ENCODE measurements around the gene KDM4F. TPM values are rescaled to one million over a fixed set of nuclear protein-coding genes. Genes with fewer than 3 reads are reported as not detected.

Gene KDM4F
- total RNA-seq, 3 donors from 2014 or later = not detected

DNA sequence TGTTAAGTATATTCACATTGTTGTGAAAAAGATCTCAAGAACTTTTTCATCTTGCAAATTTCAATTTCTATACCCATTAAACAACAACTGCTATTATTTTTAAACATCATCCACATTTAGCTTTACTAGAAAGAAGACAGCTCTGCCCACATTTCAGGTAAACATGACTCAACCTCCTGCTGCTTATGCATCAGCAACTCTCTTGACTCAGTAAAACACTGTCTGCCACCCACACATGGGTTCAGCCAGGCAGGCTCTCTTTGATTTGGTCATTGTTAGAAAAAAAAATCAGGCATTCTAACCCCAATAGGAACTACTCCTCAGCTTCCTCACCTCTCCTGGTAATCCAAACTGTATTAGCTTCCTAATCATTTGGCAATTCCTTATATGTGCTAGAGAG lies 35.3 kb downstream of the KDM4F start:
- H3K36me3 ChIP-seq = no peaks in the 10 kb centered on the region
- no peaks in the 10 kb centered on the region for H3K27me3 ChIP-seq
- no peak overlapping the region for H3K27ac ChIP-seq
- DNase-seq (ENCODE audit: low spot score in 2 of 2) = no peak
- H3K9me3 ChIP-seq = no peaks in the 10 kb centered on the region
- H3K4me3 ChIP-seq = no peak overlapping the region
- no peaks in the 10 kb centered on the region for H3K4me1 ChIP-seq
- TF ChIP-seq POLR2AphosphoS5 (IDR thresholded peaks at IDR 0.05) = no peak
- TF ChIP-seq POLR2A (IDR thresholded peaks at IDR 0.05) = no peak
- TF ChIP-seq, protein P1, sequence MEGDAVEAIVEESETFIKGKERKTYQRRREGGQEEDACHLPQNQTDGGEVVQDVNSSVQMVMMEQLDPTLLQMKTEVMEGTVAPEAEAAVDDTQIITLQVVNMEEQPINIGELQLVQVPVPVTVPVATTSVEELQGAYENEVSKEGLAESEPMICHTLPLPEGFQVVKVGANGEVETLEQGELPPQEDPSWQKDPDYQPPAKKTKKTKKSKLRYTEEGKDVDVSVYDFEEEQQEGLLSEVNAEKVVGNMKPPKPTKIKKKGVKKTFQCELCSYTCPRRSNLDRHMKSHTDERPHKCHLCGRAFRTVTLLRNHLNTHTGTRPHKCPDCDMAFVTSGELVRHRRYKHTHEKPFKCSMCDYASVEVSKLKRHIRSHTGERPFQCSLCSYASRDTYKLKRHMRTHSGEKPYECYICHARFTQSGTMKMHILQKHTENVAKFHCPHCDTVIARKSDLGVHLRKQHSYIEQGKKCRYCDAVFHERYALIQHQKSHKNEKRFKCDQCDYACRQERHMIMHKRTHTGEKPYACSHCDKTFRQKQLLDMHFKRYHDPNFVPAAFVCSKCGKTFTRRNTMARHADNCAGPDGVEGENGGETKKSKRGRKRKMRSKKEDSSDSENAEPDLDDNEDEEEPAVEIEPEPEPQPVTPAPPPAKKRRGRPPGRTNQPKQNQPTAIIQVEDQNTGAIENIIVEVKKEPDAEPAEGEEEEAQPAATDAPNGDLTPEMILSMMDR (IDR thresholded peaks at IDR 0.05) = no peak
- intact Hi-C loops (cut with DNase I; ENCODE audit: low total_unique reads) = no loop called here

DNA sequence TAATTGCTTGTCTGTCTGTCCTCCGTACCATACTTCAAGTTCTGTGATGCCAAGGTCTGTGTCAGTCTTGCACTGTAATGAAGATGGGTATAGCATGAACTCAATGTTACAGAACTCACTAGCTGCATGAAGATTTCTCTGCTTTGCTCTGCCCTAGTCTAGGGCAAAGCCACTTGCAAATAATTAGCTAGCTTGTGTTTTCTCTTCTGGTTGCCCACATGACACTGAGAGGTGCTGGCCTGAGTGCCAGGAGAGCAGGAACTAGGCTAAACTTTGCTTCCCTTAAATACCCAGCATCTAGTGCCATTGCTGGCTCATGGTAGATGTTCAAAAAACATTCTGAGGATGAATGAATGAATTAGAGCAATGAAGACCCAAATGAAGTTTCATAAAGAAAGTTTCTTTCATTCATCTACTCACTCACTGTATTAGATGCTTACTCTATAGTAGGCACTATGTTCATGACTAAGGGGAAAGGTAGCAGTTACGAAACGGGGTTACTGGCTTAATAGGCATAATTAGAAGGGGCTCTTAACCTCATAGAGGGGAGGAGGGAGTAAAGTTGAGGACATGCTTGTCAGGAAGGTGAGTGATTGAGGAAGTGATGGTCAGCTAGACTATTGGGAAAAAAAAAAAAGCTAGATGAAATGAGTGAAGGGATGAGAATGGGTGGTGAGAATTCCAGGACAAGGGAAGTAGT lies 36.0 kb downstream of the KDM4F start:
- intact Hi-C loops (cut with DNase I; ENCODE audit: low total_unique reads) = no loop called here

DNA sequence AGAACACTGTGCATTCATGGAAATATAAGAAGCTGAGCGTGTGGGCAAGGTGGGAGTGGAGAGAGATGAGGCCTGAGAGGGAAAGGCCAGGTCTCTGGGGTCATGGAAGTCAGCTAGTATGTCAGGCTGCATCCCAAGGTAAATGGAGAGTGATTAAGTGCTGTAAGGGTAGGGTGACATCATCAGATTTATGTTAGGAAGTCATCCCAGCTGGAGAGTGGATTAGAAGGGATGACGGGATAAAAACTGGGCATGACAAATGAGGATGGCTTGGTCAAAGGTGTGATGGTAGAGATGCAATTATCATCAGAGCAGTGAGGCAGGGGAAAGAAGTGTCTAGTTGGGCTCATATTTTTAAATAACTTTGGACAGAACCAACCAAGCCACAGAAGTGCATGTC lies 36.9 kb downstream of the KDM4F start:
- no peaks in the 10 kb centered on the region for H3K9me3 ChIP-seq
- DNase-seq (ENCODE audit: low spot score in 2 of 2) = no peak
- intact Hi-C loops (cut with DNase I; ENCODE audit: low total_unique reads) = no loop called here
- H3K27me3 ChIP-seq = no peaks in the 10 kb centered on the region
- TF ChIP-seq, protein P1 (IDR thresholded peaks at IDR 0.05) = no peak
- TF ChIP-seq POLR2AphosphoS5 (IDR thresholded peaks at IDR 0.05) = no peak
- TF ChIP-seq POLR2A (IDR thresholded peaks at IDR 0.05) = no peak
- H3K36me3 ChIP-seq = no peaks in the 10 kb centered on the region
- no peak overlapping the region for H3K27ac ChIP-seq
- no peak overlapping the region for H3K4me3 ChIP-seq
- peaks cover 0 to 2% of the 10 kb centered on the region in 2 donors for H3K4me1 ChIP-seq

More for the DNA sequence above, 36.0 kb downstream of the KDM4F start:
- Histone ChIP-seq H3K9me3 (no peaks in the 10 kb centered on the region), H3K27me3 (no peaks in the 10 kb centered on the region), H3K4me1 (no peaks in the 10 kb centered on the region), H3K27ac (no peak overlapping the region), H3K36me3 (no peaks in the 10 kb centered on the region), H3K4me3 (no peak overlapping the region)
- DNase-seq (ENCODE audit: low spot score in 2 of 2) = no peak
- TF ChIP-seq, protein P1 (IDR thresholded peaks at IDR 0.05) = no peak
- TF ChIP-seq POLR2AphosphoS5 (IDR thresholded peaks at IDR 0.05) = no peak
- no peak for TF ChIP-seq POLR2A (IDR thresholded peaks at IDR 0.05)

DNA sequence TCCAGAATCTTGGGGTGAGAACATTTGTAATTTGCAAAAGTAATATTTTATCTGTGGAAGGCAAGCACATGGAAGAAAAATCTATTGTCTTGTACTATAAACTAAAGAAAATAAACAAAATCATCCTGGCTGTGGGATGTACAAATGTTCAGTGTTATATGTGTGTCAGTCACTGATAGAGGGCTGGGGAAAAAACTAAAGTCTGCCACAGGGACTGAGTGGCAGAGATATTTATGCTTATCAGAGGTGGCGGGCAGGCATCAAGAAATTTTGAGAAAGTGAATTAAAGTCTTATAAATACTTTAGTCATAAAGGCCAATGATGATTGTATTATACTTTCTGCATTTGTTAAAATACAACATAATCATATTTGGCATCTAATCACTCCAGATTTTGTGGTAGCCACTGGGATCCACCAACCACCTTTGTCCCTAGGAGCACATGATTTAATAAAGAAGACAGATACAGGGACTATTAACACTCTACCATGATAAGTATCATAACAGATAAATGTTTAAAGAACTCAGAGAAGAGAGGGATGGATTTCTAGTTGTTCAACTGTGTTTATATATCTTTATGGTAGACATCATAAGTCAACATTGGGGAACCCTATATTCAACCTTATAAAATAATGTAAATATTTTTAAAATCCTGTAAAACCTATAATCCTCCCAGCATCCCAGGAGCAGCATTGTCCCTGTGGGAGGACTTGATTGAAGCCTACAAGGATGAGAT lies 37.8 kb downstream of the KDM4F start:
- Histone ChIP-seq H3K27me3 (no peaks in the 10 kb centered on the region), H3K36me3 (no peaks in the 10 kb centered on the region), H3K27ac (no peak overlapping the region), H3K4me1 (peaks cover 3 to 6% of the 10 kb centered on the region in 2 donors), H3K9me3 (no peaks in the 10 kb centered on the region), H3K4me3 (no peak overlapping the region)
- no peak for DNase-seq (ENCODE audit: low spot score in 2 of 2)
- intact Hi-C loops (cut with DNase I; ENCODE audit: low total_unique reads) = no loop called here
- TF ChIP-seq, protein P1 (IDR thresholded peaks at IDR 0.05) = no peak
- TF ChIP-seq POLR2AphosphoS5 (IDR thresholded peaks at IDR 0.05) (no peak), POLR2A (IDR thresholded peaks at IDR 0.05) (no peak)
